ENCODE data around the gene WNT7B.

The WNT7B gene

DNA sequence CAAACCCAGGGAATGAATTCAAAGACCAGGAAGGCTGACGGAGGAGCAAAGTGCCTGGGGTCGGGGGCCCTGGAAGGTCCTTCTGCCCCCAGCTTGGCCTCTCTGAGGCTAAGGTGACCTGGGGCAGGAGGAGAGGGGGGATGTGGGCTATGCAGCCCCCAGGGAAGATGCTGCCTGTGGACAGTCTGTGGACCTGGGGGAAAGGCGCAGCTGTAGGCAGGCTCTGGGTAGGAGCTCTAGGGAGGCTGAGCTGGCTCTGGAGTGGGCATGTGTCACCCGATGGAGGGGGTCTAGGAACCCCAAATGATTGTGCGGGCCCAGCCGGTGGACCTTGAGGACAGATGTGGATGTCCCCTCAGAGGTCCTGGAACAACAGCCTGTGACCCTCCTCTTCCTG lies 42.8 kb downstream of the WNT7B start:
- Histone ChIP-seq H3K36me3 (ENCODE audit: control insufficient read depth, insufficient read depth, low read length) (no peaks in the 10 kb centered on the region), H3K4me3 (ENCODE audit: extremely low read depth, insufficient read depth, low read length, poor library complexity, severe bottlenecking) (no peak overlapping the region), H3K9me3 (ENCODE audit: control insufficient read depth, low read length) (no peaks in the 10 kb centered on the region), H3K4me1 (ENCODE audit: control insufficient read depth, insufficient read depth, low read length, poor library complexity, severe bottlenecking) (peaks cover 7% of the 10 kb centered on the region), H3K27ac (ENCODE audit: low read depth, low read length, severe bottlenecking) (no peak overlapping the region)
- WGBS, 2 experiments (ENCODE audit: insufficient coverage in 2 of 2): 86 to 98% methylated on average over 5 to 6 of the region's 6 CpGs

DNA sequence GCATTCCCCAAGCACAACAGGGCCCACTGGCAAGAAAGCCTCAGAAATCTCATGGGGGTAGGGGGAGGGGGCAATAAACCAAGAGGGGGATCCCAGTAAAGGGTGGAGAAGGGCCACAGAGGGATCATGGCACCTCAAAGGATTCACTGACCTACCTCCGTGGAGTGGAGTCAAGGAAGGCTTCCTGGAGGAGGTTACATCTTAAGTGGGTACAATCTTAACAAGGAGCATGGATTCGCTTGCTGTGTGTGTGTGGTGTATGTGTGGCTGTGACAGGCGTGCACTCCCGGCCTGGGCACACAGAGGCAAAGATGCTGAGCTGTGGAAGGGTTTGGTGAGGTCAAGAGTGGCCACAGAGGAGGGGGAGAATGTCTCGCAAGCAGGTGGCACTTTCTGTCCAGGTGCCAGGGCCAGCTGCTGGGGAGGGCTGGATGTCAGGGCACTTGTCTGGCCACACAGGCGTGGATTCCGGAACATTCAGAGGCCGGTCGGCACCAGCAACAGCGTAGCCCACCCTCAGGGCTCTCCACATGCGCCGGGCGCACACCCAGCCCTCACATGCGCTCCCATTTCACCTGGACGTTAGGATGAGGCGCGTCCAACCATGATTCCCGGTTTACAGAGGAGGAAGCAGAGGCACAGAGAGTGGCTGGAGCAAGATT lies 43.3 kb downstream of the WNT7B start:
- 89 to 92% methylated on average over 18 of the region's 18 CpGs for WGBS, 2 experiments (ENCODE audit: insufficient coverage in 2 of 2)
- H3K4me3 ChIP-seq (ENCODE audit: extremely low read depth, insufficient read depth, low read length, poor library complexity, severe bottlenecking): no peak overlapping the region
- no peaks in the 10 kb centered on the region for H3K36me3 ChIP-seq (ENCODE audit: control insufficient read depth, insufficient read depth, low read length)
- peaks cover 7% of the 10 kb centered on the region for H3K4me1 ChIP-seq (ENCODE audit: control insufficient read depth, insufficient read depth, low read length, poor library complexity, severe bottlenecking)
- no peak overlapping the region for H3K27ac ChIP-seq (ENCODE audit: low read depth, low read length, severe bottlenecking)
- no peaks in the 10 kb centered on the region for H3K9me3 ChIP-seq (ENCODE audit: control insufficient read depth, low read length)

DNA sequence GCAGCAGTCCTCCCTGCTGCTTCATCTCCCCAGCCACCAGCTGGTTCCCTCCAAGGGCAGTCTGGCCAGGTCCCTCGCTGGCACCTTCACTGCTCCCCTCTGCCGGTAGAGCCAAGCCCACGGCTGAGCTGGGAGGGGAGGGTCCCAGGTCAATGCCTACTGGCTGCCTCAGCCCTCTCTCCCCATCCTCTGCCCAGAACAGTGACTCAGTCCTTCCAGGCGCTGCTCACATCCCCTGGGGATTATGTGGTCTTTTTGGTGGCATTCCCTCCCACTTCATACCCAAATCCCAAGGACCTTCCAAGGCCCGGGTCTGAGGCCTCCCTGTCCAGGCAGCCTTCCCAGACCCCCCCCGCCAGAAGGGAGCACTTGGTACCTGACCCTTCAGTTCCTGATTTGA lies 44.9 kb downstream of the WNT7B start:
- Histone ChIP-seq H3K4me3 (ENCODE audit: extremely low read depth, insufficient read depth, low read length, poor library complexity, severe bottlenecking) (no peak overlapping the region), H3K4me1 (ENCODE audit: control insufficient read depth, insufficient read depth, low read length, poor library complexity, severe bottlenecking) (peaks cover 7% of the 10 kb centered on the region), H3K9me3 (ENCODE audit: control insufficient read depth, low read length) (no peaks in the 10 kb centered on the region), H3K27ac (ENCODE audit: low read depth, low read length, severe bottlenecking) (no peak overlapping the region), H3K36me3 (ENCODE audit: control insufficient read depth, insufficient read depth, low read length) (no peaks in the 10 kb centered on the region)
- WGBS, 2 experiments (ENCODE audit: insufficient coverage in 2 of 2): 89 to 100% methylated on average over 2 to 5 of the region's 6 CpGs

DNA sequence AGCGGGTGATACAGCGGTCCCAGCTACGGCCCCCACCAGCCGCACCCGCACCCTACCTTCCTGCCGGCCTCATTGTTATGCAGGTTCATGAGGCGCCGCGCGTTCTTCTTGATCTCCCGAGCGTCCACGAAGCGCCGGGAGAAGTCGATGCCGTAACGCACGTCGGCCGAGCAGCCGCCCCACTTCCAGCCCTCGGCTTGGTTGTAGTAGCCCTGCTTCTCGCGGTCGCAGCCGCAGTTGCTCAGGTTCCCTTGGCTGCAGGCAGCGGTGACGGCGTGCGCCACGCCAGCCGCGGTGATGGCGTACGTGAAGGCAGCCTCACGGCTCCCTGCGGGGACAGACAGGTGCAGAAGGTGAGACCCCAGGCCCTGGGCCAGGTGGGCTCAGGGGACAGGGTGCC lies 45.9 kb downstream of the WNT7B start:
- Histone ChIP-seq H3K4me1 (ENCODE audit: control insufficient read depth, insufficient read depth, low read length, poor library complexity, severe bottlenecking) (peaks cover 9% of the 10 kb centered on the region), H3K4me3 (ENCODE audit: extremely low read depth, insufficient read depth, low read length, poor library complexity, severe bottlenecking) (no peak overlapping the region), H3K9me3 (ENCODE audit: control insufficient read depth, low read length) (no peaks in the 10 kb centered on the region), H3K27ac (ENCODE audit: low read depth, low read length, severe bottlenecking) (no peak overlapping the region), H3K36me3 (ENCODE audit: control insufficient read depth, insufficient read depth, low read length) (no peaks in the 10 kb centered on the region)
- WGBS, 2 experiments (ENCODE audit: insufficient coverage in 2 of 2): 94 to 96% methylated on average over 38 of the region's 38 CpGs

DNA sequence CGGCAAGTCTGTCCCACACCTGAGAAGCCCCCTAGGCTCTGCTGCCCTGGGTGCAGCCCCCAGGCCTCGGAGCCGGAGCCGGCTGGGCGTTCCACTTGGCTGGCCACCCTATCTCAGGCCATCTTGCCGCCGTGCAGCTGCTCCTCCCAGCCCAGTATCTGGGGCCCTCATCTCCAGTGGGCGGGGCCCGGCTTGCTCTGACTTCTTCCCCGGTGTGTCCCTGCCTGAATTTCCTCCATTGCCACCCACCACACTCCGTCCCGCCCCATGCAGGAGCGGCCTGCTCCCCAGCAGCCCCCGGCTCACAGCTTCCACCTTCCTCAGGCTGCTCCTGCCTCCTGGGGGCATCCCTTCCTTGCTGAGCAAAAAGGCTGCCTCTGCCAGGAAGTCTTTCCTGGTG lies 46.6 kb downstream of the WNT7B start:
- H3K9me3 ChIP-seq (ENCODE audit: control insufficient read depth, low read length): no peaks in the 10 kb centered on the region
- 75 to 86% methylated on average over 9 to 13 of the region's 14 CpGs for WGBS, 2 experiments (ENCODE audit: insufficient coverage in 2 of 2)

DNA sequence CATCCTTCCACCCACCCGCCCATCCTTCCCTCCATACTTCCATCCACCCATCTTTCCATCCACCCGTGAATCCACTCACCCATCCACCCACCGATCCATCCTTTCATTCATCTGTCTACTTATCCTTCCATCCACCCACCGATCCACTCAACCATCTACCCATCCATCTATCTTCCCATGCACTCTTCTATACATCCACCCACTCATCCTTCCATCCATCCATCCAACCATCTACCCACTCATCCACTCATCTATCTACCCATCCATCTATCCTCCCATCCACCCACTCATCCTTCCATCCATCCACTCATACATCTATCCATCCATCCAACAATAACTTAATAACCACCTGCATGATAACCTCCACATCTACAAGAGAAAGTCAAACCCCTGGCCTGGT lies 47.3 kb downstream of the WNT7B start:
- Histone ChIP-seq H3K27ac (ENCODE audit: low read depth, low read length, severe bottlenecking) (no peak overlapping the region), H3K9me3 (ENCODE audit: control insufficient read depth, low read length) (no peaks in the 10 kb centered on the region), H3K4me1 (ENCODE audit: control insufficient read depth, insufficient read depth, low read length, poor library complexity, severe bottlenecking) (peaks cover 6% of the 10 kb centered on the region), H3K36me3 (ENCODE audit: control insufficient read depth, insufficient read depth, low read length) (no peaks in the 10 kb centered on the region), H3K4me3 (ENCODE audit: extremely low read depth, insufficient read depth, low read length, poor library complexity, severe bottlenecking) (no peak overlapping the region)
- 96 to 98% methylated on average over 4 of the region's 4 CpGs for WGBS, 2 experiments (ENCODE audit: insufficient coverage in 2 of 2)

More for the DNA sequence above, 46.6 kb downstream of the WNT7B start:
- Histone ChIP-seq H3K4me3 (ENCODE audit: extremely low read depth, insufficient read depth, low read length, poor library complexity, severe bottlenecking) (no peak overlapping the region), H3K4me1 (ENCODE audit: control insufficient read depth, insufficient read depth, low read length, poor library complexity, severe bottlenecking) (peaks cover 9% of the 10 kb centered on the region), H3K27ac (ENCODE audit: low read depth, low read length, severe bottlenecking) (no peak overlapping the region), H3K36me3 (ENCODE audit: control insufficient read depth, insufficient read depth, low read length) (no peaks in the 10 kb centered on the region)

DNA sequence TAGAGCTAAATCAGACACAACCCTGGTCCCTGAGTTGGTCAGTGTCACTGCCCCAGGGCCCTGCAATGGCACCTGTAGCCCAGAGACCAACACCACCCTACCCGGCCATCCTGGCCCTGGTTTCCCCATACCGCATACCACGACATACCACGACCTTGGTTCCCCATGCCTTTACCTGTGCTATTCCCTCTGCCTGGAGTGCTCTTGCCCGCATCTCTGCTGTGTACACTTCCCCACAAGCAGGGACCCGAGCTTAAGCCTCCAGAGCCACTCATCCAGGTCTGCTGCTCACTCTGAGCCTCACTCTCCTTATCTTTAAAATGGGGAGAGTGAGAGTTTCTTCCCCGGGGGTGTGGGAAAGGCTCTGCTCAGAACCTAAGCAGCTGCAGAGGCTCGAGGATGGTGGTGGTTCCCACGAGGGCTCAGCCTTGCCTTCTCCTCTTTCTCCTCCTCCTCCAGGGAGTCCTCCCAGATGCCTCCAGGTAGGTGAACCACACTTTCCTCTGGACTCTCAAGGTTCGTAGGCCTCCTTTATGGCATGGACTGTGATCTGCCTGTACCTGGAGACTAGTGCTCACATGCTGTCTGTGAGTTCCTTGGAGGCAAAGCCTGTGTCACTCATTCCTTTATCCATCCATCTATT lies 48.1 kb downstream of the WNT7B start:
- Histone ChIP-seq H3K36me3 (ENCODE audit: control insufficient read depth, insufficient read depth, low read length) (no peaks in the 10 kb centered on the region), H3K9me3 (ENCODE audit: control insufficient read depth, low read length) (no peaks in the 10 kb centered on the region), H3K4me1 (ENCODE audit: control insufficient read depth, insufficient read depth, low read length, poor library complexity, severe bottlenecking) (peaks cover 2% of the 10 kb centered on the region), H3K4me3 (ENCODE audit: extremely low read depth, insufficient read depth, low read length, poor library complexity, severe bottlenecking) (no peak overlapping the region), H3K27ac (ENCODE audit: low read depth, low read length, severe bottlenecking) (no peak overlapping the region)
- 83 to 94% methylated on average over 6 to 7 of the region's 10 CpGs for whole genome bisulfite sequencing, 2 experiments (ENCODE audit: insufficient coverage in 2 of 2)

DNA sequence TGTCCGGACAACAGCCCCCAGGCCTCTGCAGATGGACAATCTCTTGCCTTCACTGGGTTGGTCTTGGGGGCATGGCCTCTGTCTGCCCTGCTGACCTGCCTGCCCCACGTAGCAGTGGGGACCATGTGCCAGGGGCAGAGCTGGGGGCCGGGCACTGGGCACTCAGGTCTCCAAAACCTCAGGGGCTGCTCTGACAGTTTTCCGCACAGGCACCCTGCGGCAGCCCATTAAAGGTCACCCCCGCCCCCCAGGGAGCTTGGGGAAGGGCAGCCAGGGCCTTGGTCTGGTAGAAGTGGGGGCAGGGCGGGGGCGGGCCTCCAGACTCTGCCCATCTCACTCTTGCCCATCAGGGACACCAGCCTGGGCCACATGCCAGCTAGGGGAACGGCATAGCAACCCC lies 49.9 kb downstream of the WNT7B start:
- Histone ChIP-seq H3K27ac (ENCODE audit: low read depth, low read length, severe bottlenecking) (no peak overlapping the region), H3K9me3 (ENCODE audit: control insufficient read depth, low read length) (no peaks in the 10 kb centered on the region), H3K4me3 (ENCODE audit: extremely low read depth, insufficient read depth, low read length, poor library complexity, severe bottlenecking) (no peak overlapping the region), H3K4me1 (ENCODE audit: control insufficient read depth, insufficient read depth, low read length, poor library complexity, severe bottlenecking) (peaks cover 2% of the 10 kb centered on the region), H3K36me3 (ENCODE audit: control insufficient read depth, insufficient read depth, low read length) (no peaks in the 10 kb centered on the region)
- 89 to 92% methylated on average over 5 to 8 of the region's 9 CpGs for WGBS, 2 experiments (ENCODE audit: insufficient coverage in 2 of 2)

DNA sequence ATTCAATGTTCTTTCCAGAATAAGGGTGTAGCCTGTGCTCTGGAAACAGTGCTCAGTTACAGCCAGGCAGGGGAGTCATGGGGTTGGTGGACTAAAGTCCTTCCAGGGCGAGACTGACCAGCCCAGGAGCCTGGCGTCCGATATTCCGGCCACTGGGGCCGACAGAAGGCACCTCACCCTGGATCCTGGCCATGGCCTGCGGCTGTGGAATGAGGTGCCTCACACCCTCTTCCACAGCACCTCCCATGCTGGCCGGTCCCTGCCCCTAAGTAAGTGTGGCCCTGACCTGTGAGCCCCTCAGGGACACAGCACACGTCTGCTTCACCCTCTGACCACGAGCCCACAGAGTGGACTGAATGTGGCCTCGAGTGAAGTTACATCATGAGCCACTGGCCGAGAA lies 50.5 kb downstream of the WNT7B start:
- 91 to 100% methylated on average over 9 to 11 of the region's 11 CpGs for WGBS, 2 experiments (ENCODE audit: insufficient coverage in 2 of 2)
- Histone ChIP-seq H3K9me3 (ENCODE audit: control insufficient read depth, low read length) (no peaks in the 10 kb centered on the region), H3K4me3 (ENCODE audit: extremely low read depth, insufficient read depth, low read length, poor library complexity, severe bottlenecking) (no peak overlapping the region), H3K4me1 (ENCODE audit: control insufficient read depth, insufficient read depth, low read length, poor library complexity, severe bottlenecking) (peaks cover 2% of the 10 kb centered on the region), H3K27ac (ENCODE audit: low read depth, low read length, severe bottlenecking) (no peak overlapping the region), H3K36me3 (ENCODE audit: control insufficient read depth, insufficient read depth, low read length) (no peaks in the 10 kb centered on the region)

DNA sequence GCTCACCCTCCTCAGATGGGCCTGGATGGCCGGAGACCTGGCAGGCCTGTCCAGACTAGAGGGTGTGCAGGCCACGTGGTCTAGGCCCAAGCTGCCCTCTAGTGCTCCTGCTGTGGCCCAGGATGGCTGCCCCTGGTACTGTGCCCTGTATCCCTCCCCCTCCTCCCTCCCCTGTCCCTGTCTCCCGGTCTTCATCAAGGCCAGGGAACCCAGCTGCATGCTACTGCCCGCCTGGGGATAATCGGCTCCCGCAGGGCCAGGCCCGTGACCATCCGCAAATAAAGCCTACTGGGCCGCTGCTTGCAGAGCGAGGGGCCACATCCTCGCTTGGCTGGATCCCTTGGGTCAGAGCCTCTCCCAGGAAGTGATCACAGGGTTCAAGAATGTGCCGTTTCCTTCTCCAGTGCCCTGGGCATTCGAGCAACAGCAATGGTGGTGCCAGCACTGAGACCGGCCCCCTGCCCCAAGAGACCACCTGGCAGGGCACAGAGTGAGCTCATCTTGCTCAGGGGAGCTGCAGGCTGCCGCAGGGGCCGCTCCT lies 51.1 kb downstream of the WNT7B start:
- WGBS, 2 experiments (ENCODE audit: insufficient coverage in 2 of 2): 91 to 95% methylated on average over 12 to 16 of the region's 16 CpGs
- Histone ChIP-seq H3K36me3 (ENCODE audit: control insufficient read depth, insufficient read depth, low read length) (no peaks in the 10 kb centered on the region), H3K9me3 (ENCODE audit: control insufficient read depth, low read length) (no peaks in the 10 kb centered on the region), H3K4me1 (ENCODE audit: control insufficient read depth, insufficient read depth, low read length, poor library complexity, severe bottlenecking) (peaks cover 2% of the 10 kb centered on the region), H3K4me3 (ENCODE audit: extremely low read depth, insufficient read depth, low read length, poor library complexity, severe bottlenecking) (no peak overlapping the region), H3K27ac (ENCODE audit: low read depth, low read length, severe bottlenecking) (no peak overlapping the region)

DNA sequence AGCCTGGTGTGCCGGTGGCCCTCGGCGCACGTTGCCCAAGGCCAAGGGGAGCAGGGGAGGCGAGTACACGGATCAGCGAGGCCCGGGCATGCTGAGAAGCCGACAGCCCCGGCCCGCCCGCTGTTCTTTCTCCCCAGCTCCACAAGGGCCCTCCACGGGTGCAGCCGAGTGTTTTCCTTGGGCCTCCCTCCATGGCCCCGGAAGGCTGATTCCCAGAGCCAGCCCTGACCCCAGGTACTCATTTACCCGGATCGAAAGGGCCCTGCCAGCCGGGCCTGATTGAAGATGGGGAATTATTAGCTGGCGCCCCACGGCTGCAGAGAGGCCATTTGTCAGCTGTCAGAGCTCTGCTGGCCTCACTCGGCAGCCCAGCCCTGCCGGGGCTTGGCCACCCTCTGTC lies 53.1 kb downstream of the WNT7B start:
- no peaks in the 10 kb centered on the region for H3K9me3 ChIP-seq (ENCODE audit: control insufficient read depth, low read length)
- no peak overlapping the region for H3K27ac ChIP-seq (ENCODE audit: low read depth, low read length, severe bottlenecking)
- WGBS, 2 experiments (ENCODE audit: insufficient coverage in 2 of 2): 77 to 84% methylated on average over 16 to 22 of the region's 22 CpGs
- peaks cover 2% of the 10 kb centered on the region for H3K4me1 ChIP-seq (ENCODE audit: control insufficient read depth, insufficient read depth, low read length, poor library complexity, severe bottlenecking)
- no peaks in the 10 kb centered on the region for H3K36me3 ChIP-seq (ENCODE audit: control insufficient read depth, insufficient read depth, low read length)
- H3K4me3 ChIP-seq (ENCODE audit: extremely low read depth, insufficient read depth, low read length, poor library complexity, severe bottlenecking): no peak overlapping the region
